ENCODE measurements around the gene PPP1R15B.

- TF ChIP-seq, protein P1, sequence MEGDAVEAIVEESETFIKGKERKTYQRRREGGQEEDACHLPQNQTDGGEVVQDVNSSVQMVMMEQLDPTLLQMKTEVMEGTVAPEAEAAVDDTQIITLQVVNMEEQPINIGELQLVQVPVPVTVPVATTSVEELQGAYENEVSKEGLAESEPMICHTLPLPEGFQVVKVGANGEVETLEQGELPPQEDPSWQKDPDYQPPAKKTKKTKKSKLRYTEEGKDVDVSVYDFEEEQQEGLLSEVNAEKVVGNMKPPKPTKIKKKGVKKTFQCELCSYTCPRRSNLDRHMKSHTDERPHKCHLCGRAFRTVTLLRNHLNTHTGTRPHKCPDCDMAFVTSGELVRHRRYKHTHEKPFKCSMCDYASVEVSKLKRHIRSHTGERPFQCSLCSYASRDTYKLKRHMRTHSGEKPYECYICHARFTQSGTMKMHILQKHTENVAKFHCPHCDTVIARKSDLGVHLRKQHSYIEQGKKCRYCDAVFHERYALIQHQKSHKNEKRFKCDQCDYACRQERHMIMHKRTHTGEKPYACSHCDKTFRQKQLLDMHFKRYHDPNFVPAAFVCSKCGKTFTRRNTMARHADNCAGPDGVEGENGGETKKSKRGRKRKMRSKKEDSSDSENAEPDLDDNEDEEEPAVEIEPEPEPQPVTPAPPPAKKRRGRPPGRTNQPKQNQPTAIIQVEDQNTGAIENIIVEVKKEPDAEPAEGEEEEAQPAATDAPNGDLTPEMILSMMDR (optimal IDR thresholded peaks at IDR 0.05 in 1 of 3, IDR thresholded peaks at IDR 0.05 in 1 of 3, conservative IDR thresholded peaks at IDR 0.05 in 1 of 3; ENCODE audit: extremely low read depth in 1 of 3, insufficient read depth in 2 of 3, low read length in 3 of 3) = no peak
- TF ChIP-seq EZH2 (IDR thresholded peaks at IDR 0.05; ENCODE audit: low read length) = no peak
These were observed 8.7 kb upstream of the PPP1R15B start for GRCh38 chr1:204420039-204421004.
